Keratinocyte (primary cell): Measurements from ENCODE around the gene FAM107B. TPM values are rescaled to one million over a fixed set of nuclear protein-coding genes. Genes with fewer than 3 reads are reported as not detected.

Source experiments
- DNase-seq: peaks from one replicate; pipeline ENCODE4 v3.0.0-alpha.2; 2011; ENCODE audit warnings: low read depth, missing footprints, low spot score
- FAIRE-seq: peaks from 2 replicates; lab custom pipeline; 2011; peaks lifted over from hg19 to GRCh38; lab: Jason Lieb, UNC
- H2AFZ ChIP-seq: 2 replicates; pipeline ENCODE4 v1.6.0; 2012; ENCODE audit warnings: low read length, control low read depth, inconsistent platforms; ENCODE audit not compliant: control insufficient read depth
- H3K27ac ChIP-seq: 2 replicates; pipeline ENCODE4 v1.5.1; 2011; ENCODE audit warnings: low read length; ENCODE audit not compliant: control insufficient read depth, insufficient read depth
- H3K27me3 ChIP-seq: 3 replicates; pipeline ENCODE4 v1.6.0; 2011; ENCODE audit warnings: low read length; ENCODE audit not compliant: control insufficient read depth, insufficient read depth; ENCODE audit errors: extremely low read depth
- H3K36me3 ChIP-seq, 2 experiments: 2 replicates in 1 of 2; 3 replicates in 1 of 2; pipeline ENCODE4 v1.5.1; 2011; ENCODE audit warnings: low read length in 2 of 2, mild to moderate bottlenecking in 1 of 2; ENCODE audit not compliant: control insufficient read depth in 2 of 2, insufficient read depth in 2 of 2; ENCODE audit errors: extremely low read depth in 1 of 2
- H3K4me1 ChIP-seq: 3 replicates; pipeline ENCODE4 v1.5.1; 2011; ENCODE audit warnings: low read length; ENCODE audit not compliant: control insufficient read depth, insufficient read depth; ENCODE audit errors: extremely low read depth
- H3K4me2 ChIP-seq: 3 replicates; pipeline ENCODE4 v1.6.0; 2011; ENCODE audit warnings: low read depth, low read length; ENCODE audit not compliant: control insufficient read depth, insufficient read depth; ENCODE audit errors: extremely low read depth
- H3K4me3 ChIP-seq, 3 experiments: fragments of 200-600 bp in 1 of 3; sonication (generic) in 1 of 3; 2 replicates in 2 of 3; 3 replicates in 1 of 3; pipeline ENCODE4 v1.5.1; 2011 to 2016; ENCODE audit warnings: low read length in 3 of 3, mild to moderate bottlenecking in 3 of 3, control low read depth in 2 of 3, inconsistent platforms in 1 of 3, low read depth in 1 of 3, mixed read lengths in 1 of 3, mixed run types in 1 of 3, moderate library complexity in 1 of 3; ENCODE audit not compliant: control insufficient read depth in 2 of 3, insufficient read depth in 2 of 3; ENCODE audit errors: extremely low read depth in 1 of 3
- H3K79me2 ChIP-seq: 2 replicates; pipeline ENCODE4 v1.6.0; 2012; ENCODE audit warnings: low read length; ENCODE audit not compliant: control insufficient read depth, insufficient read depth
- H3K9ac ChIP-seq: 3 replicates; pipeline ENCODE4 v1.6.0; 2011; ENCODE audit warnings: low read length; ENCODE audit not compliant: control insufficient read depth, insufficient read depth; ENCODE audit errors: extremely low read depth
- H3K9me1 ChIP-seq: 3 replicates; pipeline ENCODE4 v1.6.0; 2011; ENCODE audit warnings: low read length; ENCODE audit not compliant: control insufficient read depth, insufficient read depth; ENCODE audit errors: extremely low read depth
- H3K9me3 ChIP-seq: 2 replicates; pipeline ENCODE4 v1.5.1; 2012; ENCODE audit warnings: low read depth, low read length; ENCODE audit not compliant: control insufficient read depth
- H4K20me1 ChIP-seq: 3 replicates; pipeline ENCODE4 v1.6.0; 2011; ENCODE audit warnings: low read length; ENCODE audit not compliant: control insufficient read depth, insufficient read depth; ENCODE audit errors: extremely low read depth
- EZH2 ChIP-seq: IDR thresholded peaks from one replicate; pipeline ENCODE4 v1.6.1; 2012; ENCODE audit warnings: inconsistent platforms, mild to moderate bottlenecking, low read length, moderate library complexity
- dilution Hi-C: fragments of 300-500 bp; cut with MboI; formaldehyde crosslinking; loops from one replicate; pipeline ENCODE4 v1.7.0; 2020; ENCODE audit warnings: low sequenced_read_pairs; ENCODE audit not compliant: extremely low pct_ligation_motif_present
- polyA plus RNA-seq, 5 experiments: library from polyadenylated mRNA; depleted of rRNA in 3 of 5; stranded (reverse) in 3 of 5; stranded (forward) in 1 of 5; unstranded in 1 of 5; fragments of >200 nt; gene quantifications; 1 replicate in 1 of 5; 2 replicates in 3 of 5; 3 replicates in 1 of 5; pipeline versions ENCODE4 v1.2.1 to v1.2.3, GENCODE V29; 2011 to 2012; ENCODE audit warnings: missing spikeins in 2 of 5, low read depth in 1 of 5, low replicate concordance in 1 of 5
- TF ChIP-seq, protein P1 (sequence below), 3 experiments: IDR thresholded peaks in 1 of 3; conservative IDR thresholded peaks in 1 of 3; optimal IDR thresholded peaks in 1 of 3; 2 replicates in 2 of 3; 3 replicates in 1 of 3; pipeline versions ENCODE3 to v1.5.1; 2011; ENCODE audit warnings: low read length in 3 of 3, mild to moderate bottlenecking in 3 of 3, moderate library complexity in 2 of 3, control low read depth in 1 of 3, inconsistent platforms in 1 of 3; ENCODE audit not compliant: insufficient read depth in 2 of 3; ENCODE audit errors: extremely low read depth in 1 of 3

Gene FAM107B
- polyA plus RNA-seq, 1 donor (not counting 4 experiments of a cell fraction or from before 2014, with no cell fraction given): 8.7 TPM

DNA sequence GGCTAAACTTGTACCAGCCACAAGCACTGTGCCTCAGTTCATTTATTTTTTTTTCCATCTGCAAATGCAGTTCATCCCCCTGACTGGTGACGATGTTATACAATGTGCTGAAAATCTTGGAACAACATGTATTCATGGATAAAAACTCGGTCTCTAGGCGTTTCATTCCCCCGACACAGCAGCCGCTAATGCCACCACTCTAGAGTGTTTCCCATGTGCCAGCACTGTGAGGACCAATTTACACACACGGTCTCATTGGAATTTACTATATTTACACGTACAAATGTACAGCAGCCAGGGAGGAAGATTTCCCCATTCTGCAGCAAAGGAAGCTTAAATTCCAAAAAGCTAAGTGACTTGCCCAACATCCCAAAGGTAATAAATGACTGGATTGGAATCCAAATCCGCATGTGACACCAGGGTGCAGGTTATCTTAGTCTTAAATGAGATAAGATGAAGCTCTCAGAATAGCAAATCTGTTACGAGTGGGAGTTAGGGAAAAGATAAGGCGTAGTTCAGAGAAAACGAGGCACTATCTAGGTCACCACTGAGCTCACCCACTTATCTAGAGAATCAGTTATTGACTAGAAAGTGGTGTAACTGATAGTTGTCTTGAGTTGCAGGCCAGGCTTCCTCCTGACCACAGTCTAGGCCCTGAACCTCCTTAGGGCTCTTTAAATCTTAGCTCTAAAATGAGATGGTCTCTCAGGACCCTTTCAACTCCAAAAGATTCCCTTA lies 36.7 kb downstream of the FAM107B start:
- no peak overlapping the region for H3K4me2 ChIP-seq
- no peaks in the 10 kb centered on the region for H3K36me3 ChIP-seq
- dilution Hi-C loops: no loop called here
- no peaks in the 10 kb centered on the region for H3K27me3 ChIP-seq
- no peak for DNase-seq
- no peaks in the 10 kb centered on the region for H4K20me1 ChIP-seq
- H3K4me1 ChIP-seq: no peaks in the 10 kb centered on the region
- H3K4me3 ChIP-seq: no peak overlapping the region
- FAIRE-seq: no peak
- H3K9me3 ChIP-seq: no peaks in the 10 kb centered on the region
- H3K9ac ChIP-seq: no peak overlapping the region
- H3K9me1 ChIP-seq: no peaks in the 10 kb centered on the region
- H3K27ac ChIP-seq: no peak overlapping the region
- no peak for TF ChIP-seq EZH2
- TF ChIP-seq, protein P1, sequence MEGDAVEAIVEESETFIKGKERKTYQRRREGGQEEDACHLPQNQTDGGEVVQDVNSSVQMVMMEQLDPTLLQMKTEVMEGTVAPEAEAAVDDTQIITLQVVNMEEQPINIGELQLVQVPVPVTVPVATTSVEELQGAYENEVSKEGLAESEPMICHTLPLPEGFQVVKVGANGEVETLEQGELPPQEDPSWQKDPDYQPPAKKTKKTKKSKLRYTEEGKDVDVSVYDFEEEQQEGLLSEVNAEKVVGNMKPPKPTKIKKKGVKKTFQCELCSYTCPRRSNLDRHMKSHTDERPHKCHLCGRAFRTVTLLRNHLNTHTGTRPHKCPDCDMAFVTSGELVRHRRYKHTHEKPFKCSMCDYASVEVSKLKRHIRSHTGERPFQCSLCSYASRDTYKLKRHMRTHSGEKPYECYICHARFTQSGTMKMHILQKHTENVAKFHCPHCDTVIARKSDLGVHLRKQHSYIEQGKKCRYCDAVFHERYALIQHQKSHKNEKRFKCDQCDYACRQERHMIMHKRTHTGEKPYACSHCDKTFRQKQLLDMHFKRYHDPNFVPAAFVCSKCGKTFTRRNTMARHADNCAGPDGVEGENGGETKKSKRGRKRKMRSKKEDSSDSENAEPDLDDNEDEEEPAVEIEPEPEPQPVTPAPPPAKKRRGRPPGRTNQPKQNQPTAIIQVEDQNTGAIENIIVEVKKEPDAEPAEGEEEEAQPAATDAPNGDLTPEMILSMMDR (optimal IDR thresholded peaks at IDR 0.05 in 1 of 3, IDR thresholded peaks at IDR 0.05 in 1 of 3, conservative IDR thresholded peaks at IDR 0.05 in 1 of 3; ENCODE audit: extremely low read depth in 1 of 3, insufficient read depth in 2 of 3, low read length in 3 of 3): no peak
- H3K79me2 ChIP-seq: no peaks in the 10 kb centered on the region
- no peak overlapping the region for H2AFZ ChIP-seq

DNA sequence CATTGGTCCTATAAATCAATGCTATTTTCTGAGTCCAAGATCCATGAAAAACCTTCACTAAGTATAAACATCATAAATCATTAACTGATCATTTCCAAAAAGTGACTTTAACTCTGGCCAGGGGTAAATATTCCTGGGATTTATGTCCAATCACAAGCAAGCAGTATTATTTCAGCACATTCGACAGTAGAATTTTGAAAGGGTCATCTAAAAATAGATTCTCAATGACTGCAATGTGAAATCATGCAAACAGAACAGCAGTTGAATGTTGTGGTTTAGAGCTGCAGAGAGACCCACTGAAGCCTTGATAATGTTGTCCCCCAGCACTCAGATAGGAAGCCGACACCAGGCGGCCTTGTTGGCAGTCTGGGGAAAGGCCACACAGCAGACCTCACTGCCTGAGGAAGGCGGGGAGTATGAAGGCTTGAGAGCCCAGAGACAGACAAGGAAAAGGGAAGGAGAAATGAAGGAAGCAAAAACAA lies 38.1 kb downstream of the FAM107B start:
- TF ChIP-seq, protein P1 (optimal IDR thresholded peaks at IDR 0.05 in 1 of 3, IDR thresholded peaks at IDR 0.05 in 1 of 3, conservative IDR thresholded peaks at IDR 0.05 in 1 of 3; ENCODE audit: extremely low read depth in 1 of 3, insufficient read depth in 2 of 3, low read length in 3 of 3): no peak
- TF ChIP-seq EZH2: no peak
- Histone ChIP-seq H4K20me1 (no peaks in the 10 kb centered on the region), H3K79me2 (no peaks in the 10 kb centered on the region), H3K27ac (no peak overlapping the region), H3K9ac (no peak overlapping the region), H3K4me1 (no peaks in the 10 kb centered on the region), H3K36me3 (no peaks in the 10 kb centered on the region), H3K9me1 (no peaks in the 10 kb centered on the region), H3K27me3 (no peaks in the 10 kb centered on the region), H3K9me3 (no peaks in the 10 kb centered on the region), H2AFZ (no peak overlapping the region), H3K4me2 (no peak overlapping the region), H3K4me3 (no peak overlapping the region)
- DNase-seq (no peak), FAIRE-seq (no peak)
- dilution Hi-C loops: no loop called here
